Tibial nerve (tissue), 3 donors: ENCODE measurements around the gene SUN2.

Experiments
- CTCF ChIP-seq, 5 experiments: fragments of 200-600 bp in 3 of 5; fragments of 450-650 bp in 2 of 5; sonication (generic) in 3 of 5; IDR thresholded peaks; one replicate each; pipeline ENCODE4 v1.5.1; 2016 to 2019; ENCODE audit warnings: antibody characterized with exemption in 5 of 5, mild to moderate bottlenecking in 3 of 5, moderate library complexity in 2 of 5
- POLR2A ChIP-seq, 2 donors: fragments of 450-650 bp; IDR thresholded peaks; one replicate each; pipeline ENCODE4 v1.6.1; 2017; ENCODE audit warnings: antibody characterized with exemption in 2 of 2, mild to moderate bottlenecking in 2 of 2, moderate library complexity in 2 of 2

DNA sequence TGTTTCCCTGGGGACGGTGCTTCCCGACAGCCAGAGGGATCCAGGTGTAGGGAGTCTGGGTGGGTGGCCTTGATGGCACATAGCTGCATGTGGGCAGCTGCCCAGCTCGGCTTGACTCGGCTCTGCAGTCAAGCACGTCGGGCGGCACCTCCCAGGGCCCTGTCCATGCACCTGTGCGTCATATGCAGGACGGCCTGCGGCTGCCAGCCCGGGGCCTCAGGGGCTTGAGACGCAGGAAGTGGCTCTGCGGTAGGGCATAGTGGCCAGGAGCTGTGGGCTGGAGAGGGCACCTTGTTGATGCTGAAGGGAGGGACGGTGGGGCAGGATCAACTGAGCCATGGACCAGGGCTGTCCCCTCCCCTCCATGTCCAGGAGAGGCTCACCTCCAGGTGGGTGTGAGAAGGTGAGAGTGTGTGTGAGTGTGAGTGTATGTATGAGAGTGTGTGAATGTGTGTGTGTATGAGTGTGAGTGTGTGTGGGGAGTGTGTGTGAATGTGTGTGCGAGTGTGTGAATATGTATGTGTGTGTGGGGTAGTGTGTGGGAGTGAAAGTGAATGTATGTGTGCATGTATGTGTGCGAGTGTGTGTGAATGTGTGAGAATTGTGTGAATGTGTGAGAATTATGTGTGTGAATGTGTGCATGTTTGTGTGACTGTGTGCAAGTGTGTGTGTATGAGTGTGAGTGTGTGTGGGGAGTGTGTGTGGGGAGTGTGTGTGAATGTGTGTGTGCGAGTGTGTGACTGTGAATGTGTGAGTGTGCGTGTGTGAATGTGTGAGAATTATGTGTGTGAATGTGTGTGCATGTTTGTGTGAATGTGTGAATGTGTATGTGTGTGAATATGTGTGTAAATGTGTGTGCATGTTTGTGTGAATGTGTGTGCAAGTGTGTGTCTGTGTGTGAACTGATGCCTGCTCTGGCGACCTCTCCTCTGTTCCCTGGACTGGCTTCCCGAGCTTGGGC lies 5.7 kb upstream of the SUN2 start:
- TF ChIP-seq CTCF (IDR thresholded peaks at IDR 0.05) (no peak), POLR2A (IDR thresholded peaks at IDR 0.05) (no peak)
